Activated naive CD4-positive, alpha-beta T cell treated with anti-CD3 and anti-CD28 coated beads for 36 hours (primary cell): Measurements from ENCODE around the gene TRPM3. TPM values are rescaled to one million over a fixed set of nuclear protein-coding genes. Genes with fewer than 3 reads are reported as not detected.

Experiments
- CTCF ChIA-PET: fragments of 350-600 bp; sonication (Branson Sonifier 250); formaldehyde crosslinking; loops from one replicate; lab custom pipeline; 2021; ENCODE audit warnings: antibody characterized with exemption; lab: Charles Lee
- DNase-seq: peaks from one replicate; pipeline ENCODE4 v3.0.0-alpha.2; 2020
- H3K27ac Mint-ChIP-seq: one replicate; pipeline ENCODE4 v1.8.0; 2021; ENCODE audit warnings: mild to moderate bottlenecking, mixed read lengths
- H3K27me3 Mint-ChIP-seq: one replicate; pipeline ENCODE4 v1.8.0; 2021; ENCODE audit warnings: low read depth, mixed read lengths
- H3K36me3 Mint-ChIP-seq: one replicate; pipeline ENCODE4 v1.8.0; 2021; ENCODE audit warnings: low read depth, mixed read lengths
- H3K4me1 Mint-ChIP-seq: one replicate; pipeline ENCODE4 v1.8.0; 2021; ENCODE audit warnings: low read depth, mixed read lengths
- H3K4me3 Mint-ChIP-seq: one replicate; pipeline ENCODE4 v1.8.0; 2021; ENCODE audit warnings: mild to moderate bottlenecking, moderate library complexity, mixed read lengths
- H3K9me3 Mint-ChIP-seq: one replicate; pipeline ENCODE4 v1.8.0; 2021; ENCODE audit warnings: mixed read lengths
- intact Hi-C: fragments of 100-400 bp; cut with micrococcal nuclease; formaldehyde crosslinking; loops from one replicate; pipeline ENCODE4 v1.15.1; 2023
- total RNA-seq, 2 experiments: library from RNA; stranded (reverse); gene quantifications; one replicate each; pipeline ENCODE4 v1.2.3, GENCODE V29; 2021

TRPM3 gene
- total RNA-seq, 2 experiments from 2014 or later = 0.02 TPM; not detected in 1

DNA sequence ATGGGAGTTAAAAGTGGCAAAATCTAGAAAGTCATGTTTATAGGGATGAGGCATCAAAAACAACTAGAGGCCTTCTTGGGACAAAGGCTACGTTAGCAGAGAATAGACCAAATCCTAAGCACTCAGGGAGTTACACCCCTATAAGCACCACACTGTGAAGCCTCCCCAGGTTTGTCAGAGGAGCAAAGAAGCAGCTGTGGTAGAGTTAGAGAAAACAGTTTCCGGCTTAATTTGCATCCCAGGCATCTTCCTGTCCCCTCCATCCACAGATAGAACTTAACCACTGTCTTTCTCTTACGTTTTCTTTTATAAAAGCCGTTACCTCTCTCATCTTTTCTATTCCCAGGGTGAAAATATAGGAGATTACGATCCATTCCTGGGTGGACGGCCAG lies 518.4 kb downstream of the TRPM3 start:
- H3K36me3 Mint-ChIP-seq = no peaks in the 10 kb centered on the region
- H3K4me3 Mint-ChIP-seq = no peak overlapping the region
- no peaks in the 10 kb centered on the region for H3K9me3 Mint-ChIP-seq
- no peak for DNase-seq
- CTCF ChIA-PET = interaction anchor here (0.7 to 2.1 kb wide), 55 partner anchors 10 to 632 kb away, joined by 3 to 52 read pairs (median 6); partner anchors contain the start of gene KLF9
- intact Hi-C loops = loop anchor here (2.0 to 5.0 kb wide), 4 partner anchors 112 to 931 kb away; partner anchors contain the start of gene APBA1
- no peaks in the 10 kb centered on the region for H3K27me3 Mint-ChIP-seq
- peaks cover 11% of the 10 kb centered on the region for H3K4me1 Mint-ChIP-seq
- H3K27ac Mint-ChIP-seq = no peak overlapping the region

DNA sequence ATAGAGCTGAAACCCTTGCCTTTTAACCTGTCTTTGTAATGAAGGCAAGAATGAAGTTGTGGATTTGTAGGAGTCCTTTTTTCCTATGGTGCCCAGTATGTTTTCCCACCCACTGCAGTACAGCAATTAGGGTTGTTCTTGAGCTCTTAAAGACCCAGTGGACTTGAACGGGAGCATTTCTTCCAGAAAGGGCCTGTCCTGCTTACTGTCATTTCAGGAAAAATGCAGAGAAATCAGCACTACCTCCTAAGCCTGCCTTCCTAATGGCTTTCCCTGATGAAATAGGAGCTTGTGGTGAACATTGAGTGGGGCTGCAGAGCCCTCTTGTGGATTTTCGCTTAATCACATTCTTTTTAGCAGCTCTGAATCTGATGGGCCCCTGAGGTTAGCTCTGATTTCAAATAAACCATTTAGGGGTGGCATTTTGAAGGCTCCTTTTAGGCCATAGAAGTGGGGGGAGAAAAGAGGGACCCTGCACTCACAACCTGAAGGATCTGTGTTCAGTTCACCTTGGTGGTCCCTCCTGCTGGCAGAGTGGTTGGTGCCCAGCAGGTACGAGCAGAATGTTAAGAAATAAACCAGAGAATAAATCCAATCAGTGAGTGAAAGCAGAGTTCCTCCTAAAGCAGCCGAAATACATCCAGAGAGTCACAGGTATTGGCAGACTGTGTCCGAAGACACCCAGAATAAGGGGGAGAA lies 519.0 kb downstream of the TRPM3 start:
- H3K4me1 Mint-ChIP-seq = peaks cover 8% of the 10 kb centered on the region
- no peaks in the 10 kb centered on the region for H3K27me3 Mint-ChIP-seq
- H3K9me3 Mint-ChIP-seq = no peaks in the 10 kb centered on the region
- intact Hi-C loops = loop anchor here (1.0 to 5.0 kb wide), 14 partner anchors 38 to 930 kb away; partner anchors contain the start of genes APBA1 and SMC5
- H3K27ac Mint-ChIP-seq = no peak overlapping the region
- CTCF ChIA-PET = interaction anchor here (0.6 to 2.1 kb wide), 73 partner anchors 9 to 1864 kb away, joined by 3 to 52 read pairs (median 4); partner anchors contain the start of gene KLF9
- no peaks in the 10 kb centered on the region for H3K36me3 Mint-ChIP-seq
- peak; percentile 71 for DNase-seq
- no peak overlapping the region for H3K4me3 Mint-ChIP-seq

DNA sequence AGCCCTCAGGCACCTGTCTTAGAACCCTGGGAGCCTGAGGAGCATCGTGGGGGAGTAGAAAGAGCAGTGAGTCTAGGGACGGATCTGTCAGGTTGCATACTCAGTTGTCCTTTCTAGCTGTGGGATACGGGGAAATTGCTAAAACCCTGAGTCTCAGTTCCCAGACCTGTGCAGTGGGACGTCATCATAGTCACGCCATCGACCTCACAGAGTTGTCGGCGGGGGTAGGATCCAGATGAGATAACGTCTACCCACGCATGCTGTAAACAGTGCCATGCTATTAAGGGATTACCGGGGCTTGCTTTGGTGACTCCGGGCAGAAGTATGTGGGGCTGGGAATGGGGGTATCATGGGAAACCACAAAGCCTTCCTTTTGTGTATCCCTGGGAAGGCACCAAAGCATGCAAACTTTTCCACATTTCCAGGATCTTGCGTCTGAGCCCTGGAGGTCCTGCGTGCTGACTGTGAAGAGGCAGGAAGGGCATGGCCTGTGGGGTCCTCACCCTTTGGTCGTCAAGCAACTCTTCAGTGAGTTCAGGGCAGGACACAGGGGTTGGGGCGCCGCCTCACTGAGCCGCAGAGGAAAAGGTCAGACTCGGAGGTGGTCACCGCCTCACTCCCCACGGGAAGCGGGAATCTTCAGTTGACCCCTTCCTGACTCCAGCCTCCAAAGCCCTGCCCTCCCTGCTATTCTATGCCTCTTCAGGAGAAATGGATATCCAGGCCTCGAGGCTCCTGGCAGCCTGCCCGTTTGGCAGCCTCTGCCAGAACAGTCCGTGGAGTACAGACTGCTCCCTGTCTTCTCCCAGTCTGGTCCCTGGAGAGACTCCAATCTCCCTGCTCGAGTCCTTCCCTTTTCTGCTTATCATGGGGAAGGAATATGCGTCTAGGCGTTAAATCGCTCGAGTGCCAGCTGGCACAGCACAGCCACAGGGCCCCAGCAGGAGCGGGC lies 520.1 kb downstream of the TRPM3 start:
- Mint-ChIP-seq H3K9me3 (no peaks in the 10 kb centered on the region), H3K27me3 (no peaks in the 10 kb centered on the region), H3K4me1 (peaks cover 8% of the 10 kb centered on the region), H3K36me3 (no peaks in the 10 kb centered on the region), H3K27ac (no peak overlapping the region), H3K4me3 (no peak overlapping the region)
- CTCF ChIA-PET = interaction anchor here (0.6 to 2.1 kb wide), 43 partner anchors 8 to 630 kb away, joined by 3 to 52 read pairs (median 5); no protein-coding TSS in a partner anchor
- DNase-seq = no peak
- intact Hi-C loops = loop anchor here (5.0 kb wide), 1 partner anchor 929 kb away; the partner anchor contains the start of gene APBA1

DNA sequence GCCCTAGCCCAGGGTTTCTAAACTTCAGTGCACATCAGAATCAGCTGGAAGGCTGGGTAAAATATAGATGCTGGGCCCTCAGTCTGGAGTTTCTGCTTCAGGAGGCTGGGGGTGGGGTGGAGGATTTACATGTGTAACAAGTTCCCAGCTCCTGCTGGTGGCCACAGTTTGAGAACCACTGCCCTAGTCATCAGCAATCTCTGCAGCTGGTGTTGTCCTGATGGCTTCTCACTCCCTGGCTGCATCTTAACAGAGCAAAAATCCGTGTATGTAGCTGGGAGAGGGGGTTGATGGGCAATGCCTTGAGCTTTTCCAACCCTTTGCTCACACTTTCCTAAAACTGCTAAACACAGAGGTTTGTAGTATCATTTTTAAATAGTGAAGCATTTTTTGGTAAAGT lies 520.9 kb downstream of the TRPM3 start:
- intact Hi-C loops = loop anchor here (5.0 kb wide), 1 partner anchor 928 kb away; the partner anchor contains the start of gene APBA1
- Mint-ChIP-seq H3K27ac (no peak overlapping the region), H3K4me1 (peaks cover 8% of the 10 kb centered on the region), H3K27me3 (no peaks in the 10 kb centered on the region), H3K9me3 (no peaks in the 10 kb centered on the region), H3K36me3 (no peaks in the 10 kb centered on the region), H3K4me3 (no peak overlapping the region)
- CTCF ChIA-PET = interaction anchor here (0.8 to 2.3 kb wide), 7 partner anchors 81 to 629 kb away, joined by 3 to 8 read pairs (median 4); no protein-coding TSS in a partner anchor
- peak; percentile 28 for DNase-seq

DNA sequence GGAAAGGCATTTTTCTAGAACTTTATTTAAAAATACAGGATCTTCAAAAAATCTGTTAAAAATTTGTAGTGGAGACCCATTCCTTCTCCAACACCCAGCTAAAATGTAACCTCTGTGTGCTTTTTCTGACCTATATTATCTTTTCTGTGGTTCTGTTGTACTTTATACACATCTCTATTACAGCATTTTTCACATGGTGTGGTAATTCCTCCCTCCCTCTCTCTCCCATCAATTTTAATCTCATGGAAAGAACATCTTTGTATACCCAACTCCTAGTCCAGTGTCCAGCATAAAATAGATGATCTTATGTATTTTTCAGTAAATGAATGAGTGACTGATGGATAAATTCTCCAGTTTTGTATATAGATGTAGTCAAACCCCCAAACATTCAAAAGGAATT lies 523.5 kb downstream of the TRPM3 start:
- intact Hi-C loops = no loop called here

DNA sequence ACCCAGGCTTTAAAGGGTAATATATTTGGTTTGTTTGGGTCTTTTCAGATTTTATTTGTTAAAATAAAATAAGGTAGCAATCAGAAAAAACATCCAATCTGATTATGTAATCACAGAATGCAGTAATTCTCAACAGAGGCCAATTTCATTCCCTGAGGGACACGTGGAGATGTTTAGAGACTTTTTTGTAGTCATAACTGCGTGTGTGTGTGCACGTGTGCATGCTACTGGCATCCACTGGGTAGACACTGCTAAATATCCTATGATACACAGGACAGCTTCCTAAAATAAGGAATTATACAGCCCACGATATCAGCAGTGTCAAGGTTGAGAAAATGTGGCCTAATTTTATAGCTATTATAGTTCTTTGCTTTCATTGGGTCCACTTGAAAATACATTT lies 526.2 kb downstream of the TRPM3 start:
- Mint-ChIP-seq H3K36me3 (no peaks in the 10 kb centered on the region), H3K9me3 (no peaks in the 10 kb centered on the region), H3K4me3 (no peak overlapping the region), H3K4me1 (no peaks in the 10 kb centered on the region), H3K27me3 (no peaks in the 10 kb centered on the region), H3K27ac (no peak overlapping the region)
- DNase-seq = no peak
- intact Hi-C loops = no loop called here
- CTCF ChIA-PET = no interaction called here

More for the DNA sequence above, 523.5 kb downstream of the TRPM3 start:
- no peak for DNase-seq
- no peak overlapping the region for H3K27ac Mint-ChIP-seq
- no peaks in the 10 kb centered on the region for H3K36me3 Mint-ChIP-seq
- H3K4me1 Mint-ChIP-seq = peaks cover 8% of the 10 kb centered on the region
- H3K27me3 Mint-ChIP-seq = no peaks in the 10 kb centered on the region
- no peak overlapping the region for H3K4me3 Mint-ChIP-seq
- H3K9me3 Mint-ChIP-seq = no peaks in the 10 kb centered on the region
- CTCF ChIA-PET = no interaction called here

DNA sequence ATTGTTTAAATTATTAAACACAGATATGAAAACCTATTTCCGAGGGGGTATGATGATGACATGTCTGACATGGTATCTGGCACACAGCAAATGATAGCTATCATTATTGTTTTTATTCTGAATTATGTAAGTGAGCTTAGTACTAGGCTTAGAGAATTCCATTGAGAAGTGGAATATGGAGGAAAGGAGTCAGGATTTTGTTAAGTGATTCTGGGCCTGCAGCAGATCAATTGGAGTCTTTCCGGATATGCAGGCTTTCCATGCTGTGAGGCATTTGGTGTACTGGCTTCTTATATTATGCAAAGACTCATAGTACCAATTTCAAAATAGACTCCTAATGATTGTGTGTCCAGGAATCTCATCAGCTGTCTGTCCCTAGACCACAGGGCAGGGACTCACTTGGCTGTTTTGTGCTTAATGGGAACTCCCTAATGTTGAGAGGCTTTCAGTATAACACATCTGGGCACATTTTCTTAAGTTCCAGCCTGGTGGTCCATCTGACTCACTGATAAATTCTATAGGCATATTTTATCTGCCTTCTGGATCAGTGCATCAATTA lies 527.0 kb downstream of the TRPM3 start:
- H3K27me3 Mint-ChIP-seq = no peaks in the 10 kb centered on the region
- no peaks in the 10 kb centered on the region for H3K36me3 Mint-ChIP-seq
- intact Hi-C loops = no loop called here
- CTCF ChIA-PET = interaction anchor here (1.0 to 2.7 kb wide), 4 partner anchors 8 to 110 kb away, joined by 3 to 16 read pairs (median 4); no protein-coding TSS in a partner anchor
- no peak overlapping the region for H3K27ac Mint-ChIP-seq
- DNase-seq = no peak
- H3K4me1 Mint-ChIP-seq = no peaks in the 10 kb centered on the region
- H3K9me3 Mint-ChIP-seq = no peaks in the 10 kb centered on the region
- H3K4me3 Mint-ChIP-seq = no peak overlapping the region

DNA sequence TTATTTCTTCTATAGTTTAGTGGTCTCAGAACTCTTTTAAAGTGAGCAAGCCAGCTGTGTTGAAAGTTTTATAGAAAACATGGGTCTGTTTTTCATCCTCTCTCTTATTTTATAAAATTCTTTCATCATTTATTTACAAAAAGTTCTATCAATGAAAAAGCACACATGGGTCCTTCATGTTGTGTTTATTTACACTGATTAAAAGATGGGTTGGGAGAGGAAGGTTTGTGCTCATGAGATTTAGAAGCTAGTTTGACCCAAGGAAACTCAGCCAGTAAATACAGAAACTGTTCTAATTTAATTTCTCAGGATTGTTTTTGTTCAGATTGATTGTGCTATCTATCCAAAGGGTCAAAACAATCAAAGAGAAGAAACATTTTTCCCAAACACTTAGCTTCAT lies 528.2 kb downstream of the TRPM3 start:
- H3K36me3 Mint-ChIP-seq = no peaks in the 10 kb centered on the region
- DNase-seq = no peak
- CTCF ChIA-PET = interaction anchor here (0.6 to 2.7 kb wide), 3 partner anchors 9 to 674 kb away, joined by 3 to 16 read pairs (median 3); no protein-coding TSS in a partner anchor
- no peaks in the 10 kb centered on the region for H3K9me3 Mint-ChIP-seq
- H3K4me3 Mint-ChIP-seq = no peak overlapping the region
- intact Hi-C loops = no loop called here
- no peak overlapping the region for H3K27ac Mint-ChIP-seq
- H3K4me1 Mint-ChIP-seq = no peaks in the 10 kb centered on the region
- H3K27me3 Mint-ChIP-seq = no peaks in the 10 kb centered on the region

DNA sequence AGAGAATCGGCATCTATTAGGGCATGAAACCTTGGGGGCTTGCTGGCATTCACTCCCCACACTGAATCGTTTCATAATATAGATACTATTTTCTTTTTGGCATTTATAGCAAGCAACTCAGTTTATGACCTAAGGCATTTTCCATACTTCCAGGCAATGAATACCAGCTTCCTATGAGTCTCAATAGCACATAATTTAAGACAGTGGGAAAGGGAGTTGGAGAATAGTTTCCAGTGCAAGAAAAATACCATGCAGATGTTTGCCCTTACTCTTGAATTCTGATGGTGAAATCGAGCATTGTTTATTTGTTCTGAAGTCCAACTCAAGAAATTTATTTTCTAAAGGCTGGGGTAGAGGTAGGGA lies 531.1 kb downstream of the TRPM3 start:
- intact Hi-C loops = no loop called here
- Mint-ChIP-seq H3K9me3 (no peaks in the 10 kb centered on the region), H3K27me3 (no peaks in the 10 kb centered on the region), H3K36me3 (no peaks in the 10 kb centered on the region), H3K4me1 (no peaks in the 10 kb centered on the region), H3K4me3 (no peak overlapping the region), H3K27ac (no peak overlapping the region)
- DNase-seq = no peak
- CTCF ChIA-PET = no interaction called here

DNA sequence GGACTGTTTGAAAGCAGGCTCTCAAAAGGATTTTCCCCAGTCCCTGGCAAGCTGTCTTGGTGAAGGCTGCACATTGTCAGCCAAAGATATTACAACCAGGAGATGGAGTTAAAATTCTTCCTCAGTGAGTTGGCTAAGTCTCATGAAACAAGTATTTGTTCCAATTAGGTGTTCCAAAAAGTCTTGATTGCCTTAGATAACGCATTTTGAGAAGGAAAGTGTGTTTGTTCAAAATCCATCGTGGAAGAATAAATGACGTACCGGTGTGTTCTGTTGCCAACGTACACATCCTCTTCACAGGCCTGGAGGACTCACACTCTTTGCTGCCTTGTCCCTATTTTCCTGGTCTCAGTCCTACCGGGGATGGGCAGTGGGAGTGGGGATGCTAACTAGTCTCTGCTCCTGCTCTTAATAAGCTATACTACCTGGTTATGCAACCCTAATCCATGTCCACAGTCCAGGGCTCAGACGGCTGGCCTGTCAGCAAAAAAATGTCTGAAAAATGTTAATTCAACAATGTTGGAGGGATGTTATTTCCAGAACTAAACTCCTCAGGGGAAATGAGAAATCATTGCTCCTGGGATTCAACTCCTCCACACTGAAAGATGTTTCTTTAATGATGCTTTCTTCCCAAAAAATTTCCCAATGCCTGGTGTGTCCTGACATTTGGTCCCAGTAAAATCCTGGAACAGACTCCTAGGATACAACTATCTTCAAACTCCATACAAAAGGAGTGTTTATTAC lies 531.7 kb downstream of the TRPM3 start:
- Mint-ChIP-seq H3K27me3 (no peaks in the 10 kb centered on the region), H3K27ac (no peak overlapping the region)

DNA sequence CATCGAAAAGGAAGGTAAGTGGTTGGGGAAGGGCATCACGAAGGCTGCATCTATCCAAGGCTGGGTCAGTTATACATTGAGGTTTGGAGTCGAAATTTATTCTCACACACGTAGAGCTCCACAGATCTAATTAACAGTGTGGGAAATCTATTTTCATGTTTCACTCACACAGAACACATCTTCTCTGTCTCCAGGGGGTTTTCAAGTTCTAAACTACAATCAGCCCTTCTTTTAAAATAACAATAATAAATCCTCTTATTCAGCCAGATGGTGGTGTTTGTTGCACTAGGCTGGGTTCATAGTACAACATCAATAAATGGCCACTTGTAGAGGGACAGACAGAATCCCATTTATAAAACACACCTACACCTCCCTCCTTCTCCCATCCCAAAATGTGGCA lies 532.4 kb downstream of the TRPM3 start:
- no peaks in the 10 kb centered on the region for H3K36me3 Mint-ChIP-seq
- DNase-seq = no peak
- H3K4me3 Mint-ChIP-seq = no peak overlapping the region
- intact Hi-C loops = no loop called here
- no peaks in the 10 kb centered on the region for H3K27me3 Mint-ChIP-seq
- H3K4me1 Mint-ChIP-seq = no peaks in the 10 kb centered on the region
- no peak overlapping the region for H3K27ac Mint-ChIP-seq
- no peaks in the 10 kb centered on the region for H3K9me3 Mint-ChIP-seq
- CTCF ChIA-PET = no interaction called here

More for the DNA sequence above, 531.7 kb downstream of the TRPM3 start:
- CTCF ChIA-PET = no interaction called here
- H3K4me1 Mint-ChIP-seq = no peaks in the 10 kb centered on the region
- no peak overlapping the region for H3K4me3 Mint-ChIP-seq
- no peak for DNase-seq
- no peaks in the 10 kb centered on the region for H3K9me3 Mint-ChIP-seq
- no peaks in the 10 kb centered on the region for H3K36me3 Mint-ChIP-seq
- intact Hi-C loops = no loop called here
